Keratinocyte (primary cell): ENCODE results near the gene NOP9. TPM values are rescaled to one million over a fixed set of nuclear protein-coding genes. Genes with fewer than 3 reads are reported as not detected.

ENCODE experiments used
- DNase-seq: peaks from one replicate; pipeline ENCODE4 v3.0.0-alpha.2; 2011; ENCODE audit warnings: low read depth, missing footprints, low spot score
- FAIRE-seq: peaks from 2 replicates; lab custom pipeline; 2011; peaks lifted over from hg19 to GRCh38; lab: Jason Lieb, UNC
- H2AFZ ChIP-seq: 2 replicates; pipeline ENCODE4 v1.6.0; 2012; ENCODE audit warnings: low read length, control low read depth, inconsistent platforms; ENCODE audit not compliant: control insufficient read depth
- H3K27ac ChIP-seq: 2 replicates; pipeline ENCODE4 v1.5.1; 2011; ENCODE audit warnings: low read length; ENCODE audit not compliant: control insufficient read depth, insufficient read depth
- H3K27me3 ChIP-seq: 3 replicates; pipeline ENCODE4 v1.6.0; 2011; ENCODE audit warnings: low read length; ENCODE audit not compliant: control insufficient read depth, insufficient read depth; ENCODE audit errors: extremely low read depth
- H3K36me3 ChIP-seq, 2 experiments: 2 replicates in 1 of 2; 3 replicates in 1 of 2; pipeline ENCODE4 v1.5.1; 2011; ENCODE audit warnings: low read length in 2 of 2, mild to moderate bottlenecking in 1 of 2; ENCODE audit not compliant: control insufficient read depth in 2 of 2, insufficient read depth in 2 of 2; ENCODE audit errors: extremely low read depth in 1 of 2
- H3K4me1 ChIP-seq: 3 replicates; pipeline ENCODE4 v1.5.1; 2011; ENCODE audit warnings: low read length; ENCODE audit not compliant: control insufficient read depth, insufficient read depth; ENCODE audit errors: extremely low read depth
- H3K4me2 ChIP-seq: 3 replicates; pipeline ENCODE4 v1.6.0; 2011; ENCODE audit warnings: low read depth, low read length; ENCODE audit not compliant: control insufficient read depth, insufficient read depth; ENCODE audit errors: extremely low read depth
- H3K4me3 ChIP-seq, 3 experiments: fragments of 200-600 bp in 1 of 3; sonication (generic) in 1 of 3; 2 replicates in 2 of 3; 3 replicates in 1 of 3; pipeline ENCODE4 v1.5.1; 2011 to 2016; ENCODE audit warnings: low read length in 3 of 3, mild to moderate bottlenecking in 3 of 3, control low read depth in 2 of 3, inconsistent platforms in 1 of 3, low read depth in 1 of 3, mixed read lengths in 1 of 3, mixed run types in 1 of 3, moderate library complexity in 1 of 3; ENCODE audit not compliant: control insufficient read depth in 2 of 3, insufficient read depth in 2 of 3; ENCODE audit errors: extremely low read depth in 1 of 3
- H3K79me2 ChIP-seq: 2 replicates; pipeline ENCODE4 v1.6.0; 2012; ENCODE audit warnings: low read length; ENCODE audit not compliant: control insufficient read depth, insufficient read depth
- H3K9ac ChIP-seq: 3 replicates; pipeline ENCODE4 v1.6.0; 2011; ENCODE audit warnings: low read length; ENCODE audit not compliant: control insufficient read depth, insufficient read depth; ENCODE audit errors: extremely low read depth
- H3K9me1 ChIP-seq: 3 replicates; pipeline ENCODE4 v1.6.0; 2011; ENCODE audit warnings: low read length; ENCODE audit not compliant: control insufficient read depth, insufficient read depth; ENCODE audit errors: extremely low read depth
- H3K9me3 ChIP-seq: 2 replicates; pipeline ENCODE4 v1.5.1; 2012; ENCODE audit warnings: low read depth, low read length; ENCODE audit not compliant: control insufficient read depth
- H4K20me1 ChIP-seq: 3 replicates; pipeline ENCODE4 v1.6.0; 2011; ENCODE audit warnings: low read length; ENCODE audit not compliant: control insufficient read depth, insufficient read depth; ENCODE audit errors: extremely low read depth
- EZH2 ChIP-seq: IDR thresholded peaks from one replicate; pipeline ENCODE4 v1.6.1; 2012; ENCODE audit warnings: inconsistent platforms, mild to moderate bottlenecking, low read length, moderate library complexity
- dilution Hi-C: fragments of 300-500 bp; cut with MboI; formaldehyde crosslinking; loops from one replicate; pipeline ENCODE4 v1.7.0; 2020; ENCODE audit warnings: low sequenced_read_pairs; ENCODE audit not compliant: extremely low pct_ligation_motif_present
- polyA plus RNA-seq, 5 experiments: library from polyadenylated mRNA; depleted of rRNA in 3 of 5; stranded (reverse) in 3 of 5; stranded (forward) in 1 of 5; unstranded in 1 of 5; fragments of >200 nt; gene quantifications; 1 replicate in 1 of 5; 2 replicates in 3 of 5; 3 replicates in 1 of 5; pipeline versions ENCODE4 v1.2.1 to v1.2.3, GENCODE V29; 2011 to 2012; ENCODE audit warnings: missing spikeins in 2 of 5, low read depth in 1 of 5, low replicate concordance in 1 of 5
- TF ChIP-seq, protein P1 (sequence below), 3 experiments: IDR thresholded peaks in 1 of 3; conservative IDR thresholded peaks in 1 of 3; optimal IDR thresholded peaks in 1 of 3; 2 replicates in 2 of 3; 3 replicates in 1 of 3; pipeline versions ENCODE3 to v1.5.1; 2011; ENCODE audit warnings: low read length in 3 of 3, mild to moderate bottlenecking in 3 of 3, moderate library complexity in 2 of 3, control low read depth in 1 of 3, inconsistent platforms in 1 of 3; ENCODE audit not compliant: insufficient read depth in 2 of 3; ENCODE audit errors: extremely low read depth in 1 of 3

NOP9 gene
- polyA plus RNA-seq, 1 donor (not counting 4 experiments of a cell fraction or from before 2014, with no cell fraction given) = 19.9 TPM

DNA sequence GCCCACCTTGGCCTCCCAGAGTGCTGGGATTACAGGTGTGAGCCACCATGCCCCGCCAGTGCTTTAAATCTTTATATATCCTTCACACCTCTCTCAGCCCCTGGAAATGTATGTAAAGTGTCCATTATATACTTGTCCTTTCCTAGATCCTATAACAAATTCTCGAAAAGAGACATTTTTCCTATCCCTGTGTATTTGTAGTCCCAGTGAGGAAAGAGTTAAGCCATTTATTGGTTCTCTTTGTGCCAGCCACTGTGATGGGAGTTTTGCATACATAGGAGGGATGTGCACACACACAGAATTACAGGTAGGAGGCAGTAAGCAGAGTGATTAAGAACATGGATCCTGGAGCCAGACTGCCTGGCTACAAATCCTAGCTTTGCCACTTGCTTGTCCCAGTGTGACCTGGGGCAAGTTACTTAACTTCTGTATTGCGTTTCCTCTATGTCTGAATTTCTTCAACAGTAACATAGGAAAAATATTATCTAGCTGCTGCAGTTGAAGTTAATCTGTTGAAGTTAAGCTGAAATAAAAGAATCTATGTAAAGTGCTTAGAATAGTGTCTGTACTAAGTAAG is 26.1 kb upstream of the NOP9 start:
- Histone ChIP-seq H3K9ac (peak overlapping the region; percentile 66), H4K20me1 (no peaks in the 10 kb centered on the region), H2AFZ (no peak overlapping the region), H3K27me3 (no peaks in the 10 kb centered on the region), H3K79me2 (peaks cover 3% of the 10 kb centered on the region), H3K27ac (peak overlapping the region; percentile 97), H3K9me1 (no peaks in the 10 kb centered on the region), H3K36me3 (peaks cover 6 to 11% of the 10 kb centered on the region in 2 experiments), H3K4me1 (peaks cover 42% of the 10 kb centered on the region), H3K9me3 (no peaks in the 10 kb centered on the region), H3K4me2 (peak overlapping the region; percentile 78), H3K4me3 (peak overlapping the region in 2 of 3 experiments; percentile 34 to 47)
- no peak for TF ChIP-seq EZH2
- TF ChIP-seq, protein P1, sequence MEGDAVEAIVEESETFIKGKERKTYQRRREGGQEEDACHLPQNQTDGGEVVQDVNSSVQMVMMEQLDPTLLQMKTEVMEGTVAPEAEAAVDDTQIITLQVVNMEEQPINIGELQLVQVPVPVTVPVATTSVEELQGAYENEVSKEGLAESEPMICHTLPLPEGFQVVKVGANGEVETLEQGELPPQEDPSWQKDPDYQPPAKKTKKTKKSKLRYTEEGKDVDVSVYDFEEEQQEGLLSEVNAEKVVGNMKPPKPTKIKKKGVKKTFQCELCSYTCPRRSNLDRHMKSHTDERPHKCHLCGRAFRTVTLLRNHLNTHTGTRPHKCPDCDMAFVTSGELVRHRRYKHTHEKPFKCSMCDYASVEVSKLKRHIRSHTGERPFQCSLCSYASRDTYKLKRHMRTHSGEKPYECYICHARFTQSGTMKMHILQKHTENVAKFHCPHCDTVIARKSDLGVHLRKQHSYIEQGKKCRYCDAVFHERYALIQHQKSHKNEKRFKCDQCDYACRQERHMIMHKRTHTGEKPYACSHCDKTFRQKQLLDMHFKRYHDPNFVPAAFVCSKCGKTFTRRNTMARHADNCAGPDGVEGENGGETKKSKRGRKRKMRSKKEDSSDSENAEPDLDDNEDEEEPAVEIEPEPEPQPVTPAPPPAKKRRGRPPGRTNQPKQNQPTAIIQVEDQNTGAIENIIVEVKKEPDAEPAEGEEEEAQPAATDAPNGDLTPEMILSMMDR (optimal IDR thresholded peaks at IDR 0.05 in 1 of 3, IDR thresholded peaks at IDR 0.05 in 1 of 3, conservative IDR thresholded peaks at IDR 0.05 in 1 of 3; ENCODE audit: extremely low read depth in 1 of 3, insufficient read depth in 2 of 3, low read length in 3 of 3) = peak; percentile 40 to 66 (median 63)
- DNase-seq = no peak
- no peak for FAIRE-seq
- dilution Hi-C loops = no loop called here

DNA sequence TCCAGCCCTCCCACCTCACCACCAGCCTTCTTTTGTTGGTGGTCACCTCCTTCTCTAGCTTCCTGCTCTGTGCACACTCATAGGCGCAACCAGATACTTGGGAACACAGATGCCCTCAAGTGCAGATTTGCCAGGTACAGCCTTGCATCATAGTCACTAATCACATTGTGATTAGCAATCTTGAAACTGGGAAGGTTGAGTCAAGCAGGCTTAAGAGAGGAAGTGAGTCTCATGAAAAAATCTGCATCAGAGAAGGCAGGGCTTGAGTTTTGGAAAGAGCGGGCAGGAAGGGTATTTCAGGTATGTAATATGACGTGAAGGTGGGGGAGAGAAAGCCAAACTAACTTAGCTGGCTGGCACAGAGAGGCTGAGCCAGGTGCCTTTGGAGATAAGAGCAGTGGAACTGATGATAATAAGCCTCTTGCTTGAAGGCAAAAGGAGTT is 25.5 kb upstream of the NOP9 start:
- dilution Hi-C loops = no loop called here
- H3K4me1 ChIP-seq = peaks cover 48% of the 10 kb centered on the region
- DNase-seq (peak; percentile 95), FAIRE-seq (peak; percentile 90)
- peak overlapping the region in 2 of 3 experiments; percentile 34 to 47 for H3K4me3 ChIP-seq
- peak overlapping the region; percentile 51 for H2AFZ ChIP-seq
- H3K36me3 ChIP-seq = peaks cover 2 to 6% of the 10 kb centered on the region in 2 experiments
- peaks cover 3% of the 10 kb centered on the region for H3K79me2 ChIP-seq
- peak overlapping the region; percentile 97 for H3K27ac ChIP-seq
- H4K20me1 ChIP-seq = no peaks in the 10 kb centered on the region
- H3K9me1 ChIP-seq = no peaks in the 10 kb centered on the region
- H3K9me3 ChIP-seq = no peaks in the 10 kb centered on the region
- H3K9ac ChIP-seq = peak overlapping the region; percentile 66
- TF ChIP-seq, protein P1 (optimal IDR thresholded peaks at IDR 0.05 in 1 of 3, IDR thresholded peaks at IDR 0.05 in 1 of 3, conservative IDR thresholded peaks at IDR 0.05 in 1 of 3; ENCODE audit: extremely low read depth in 1 of 3, insufficient read depth in 2 of 3, low read length in 3 of 3) = no peak
- no peak for TF ChIP-seq EZH2
- H3K4me2 ChIP-seq = peak overlapping the region; percentile 78
- H3K27me3 ChIP-seq = no peaks in the 10 kb centered on the region
